ENCODE data around the gene ABCB9.
"Not testable (repeated sequence)": the region's sequence is repeated elsewhere in the genome, so short reads cannot be mapped to it uniquely, and the experiment has no call there.

The ABCB9 gene

GRCh38 chr12:122893208-122894153 lies 72.8 kb downstream of the ABCB9 start:
- DNase-seq = no peak

- not testable (repeated sequence) for DNase-seq
Measured at GRCh38 chr12:122892724-122893123, 73.5 kb downstream of the ABCB9 start.

- DNase-seq = no peak
Measured at GRCh38 chr12:122891661-122892525, 74.4 kb downstream of the ABCB9 start.

- DNase-seq = no peak
Measured at GRCh38 chr12:122889761-122890520, 76.3 kb downstream of the ABCB9 start.

GRCh38 chr12:122888232-122888752 lies 78.0 kb downstream of the ABCB9 start:
- DNase-seq = peak; percentile 53

GRCh38 chr12:122887819-122888212 lies 78.4 kb downstream of the ABCB9 start:
- no peak for DNase-seq

GRCh38 chr12:122886851-122887818 lies 79.1 kb downstream of the ABCB9 start:
- peak; percentile 29 for DNase-seq

- DNase-seq = no peak
Measured at GRCh38 chr12:122886161-122886560, 80.1 kb downstream of the ABCB9 start.

GRCh38 chr12:122884860-122885259 lies 81.4 kb downstream of the ABCB9 start:
- no peak for DNase-seq

GRCh38 chr12:122884091-122884826 lies 82.0 kb downstream of the ABCB9 start:
- DNase-seq = no peak

GRCh38 chr12:122882908-122883558 lies 83.2 kb downstream of the ABCB9 start:
- no peak for DNase-seq

- DNase-seq = peak; percentile 26
Measured at GRCh38 chr12:122880668-122881067, 85.6 kb downstream of the ABCB9 start.

- no peak for DNase-seq
Measured at GRCh38 chr12:122880155-122880667, 86.1 kb downstream of the ABCB9 start.
